ENCODE results near the gene CMSS1. TPM values are rescaled to one million over a fixed set of nuclear protein-coding genes. Genes with fewer than 3 reads are reported as not detected.

CMSS1 gene
- total RNA-seq, 4 donors from 2014 or later: 9.2 to 18.5 (median 12.9) TPM

- no peak for DNase-seq
- H3K27ac ChIP-seq: peak overlapping the region in 3 of 4 donors; percentile 22 to 38 (median 25)
Observed at GRCh38 chr3:100097919-100098783, 280.5 kb downstream of the CMSS1 start.

DNA sequence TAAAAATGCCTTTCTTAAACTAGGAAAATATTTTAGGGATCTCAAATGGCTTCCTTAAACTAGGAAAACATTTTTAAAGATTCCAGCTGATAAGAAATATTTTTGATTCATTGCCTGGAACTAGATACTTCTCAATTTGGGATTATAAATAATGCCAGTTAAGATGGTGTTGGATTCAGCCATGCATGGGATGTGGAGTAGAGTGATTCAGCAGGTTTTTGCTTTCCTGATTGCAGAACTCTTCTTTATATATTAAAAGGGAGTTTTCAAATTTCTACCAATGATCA, 281.1 kb downstream of the CMSS1 start:
- H3K36me3 ChIP-seq: no peaks in the 10 kb centered on the region
- no peak overlapping the region for H3K4me3 ChIP-seq
- H3K27me3 ChIP-seq: no peaks in the 10 kb centered on the region
- intact Hi-C loops (cut with DNase I): no loop called here
- TF ChIP-seq POLR2A (IDR thresholded peaks at IDR 0.05) (no peak), CTCF (IDR thresholded peaks at IDR 0.05) (no peak)
- no peak for DNase-seq
- H3K9me3 ChIP-seq: no peaks in the 10 kb centered on the region
- peak overlapping the region in 2 of 4 donors; percentile 25 to 38 for H3K27ac ChIP-seq
- peaks cover 7 to 27% (median 9%) of the 10 kb centered on the region in 3 donors for H3K4me1 ChIP-seq

More at GRCh38 chr3:100097919-100098783, 280.5 kb downstream of the CMSS1 start:
- no peak overlapping the region for H3K4me3 ChIP-seq
- TF ChIP-seq POLR2A (IDR thresholded peaks at IDR 0.05) (no peak), CTCF (IDR thresholded peaks at IDR 0.05) (no peak)
- H3K27me3 ChIP-seq: no peaks in the 10 kb centered on the region
- H3K4me1 ChIP-seq: peaks cover 7 to 27% (median 9%) of the 10 kb centered on the region in 3 donors
- H3K9me3 ChIP-seq: no peaks in the 10 kb centered on the region
- H3K36me3 ChIP-seq: no peaks in the 10 kb centered on the region
- 67 to 69% methylated on average over 6 of the region's 6 CpGs for WGBS, 2 donors
- intact Hi-C loops (cut with DNase I): no loop called here

GRCh38 chr3:100099621-100100020, 282.0 kb downstream of the CMSS1 start:
- no peak overlapping the region for H3K27ac ChIP-seq
- no peak for DNase-seq
- peaks cover 7 to 36% (median 9%) of the 10 kb centered on the region in 3 donors for H3K4me1 ChIP-seq
- no peaks in the 10 kb centered on the region for H3K36me3 ChIP-seq
- WGBS, 2 donors: 80 to 95% methylated on average over 2 of the region's 2 CpGs
- no peaks in the 10 kb centered on the region for H3K27me3 ChIP-seq
- no peaks in the 10 kb centered on the region for H3K9me3 ChIP-seq
- TF ChIP-seq POLR2A (IDR thresholded peaks at IDR 0.05): no peak
- TF ChIP-seq CTCF (IDR thresholded peaks at IDR 0.05): no peak
- intact Hi-C loops (cut with DNase I): no loop called here
- no peak overlapping the region for H3K4me3 ChIP-seq

DNA sequence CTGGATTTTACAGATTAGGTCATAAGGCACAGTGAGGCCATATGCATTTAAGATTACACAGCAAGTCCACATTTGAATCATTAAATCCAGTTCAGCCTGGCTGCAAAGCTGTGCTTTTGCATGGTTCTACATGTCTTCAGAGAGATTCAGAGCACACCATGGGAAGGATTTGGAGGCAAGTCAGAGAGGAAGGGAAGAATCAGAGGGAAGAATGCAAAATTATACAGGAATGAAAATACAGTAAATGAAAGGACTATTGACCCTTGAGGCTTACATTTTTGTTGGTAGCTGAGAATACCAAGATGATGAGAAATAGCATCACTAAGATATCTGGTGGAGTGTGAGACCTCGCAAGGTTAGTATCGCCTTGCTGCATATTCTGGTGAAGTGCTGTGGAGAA, 282.8 kb downstream of the CMSS1 start:
- no peak overlapping the region for H3K4me3 ChIP-seq
- WGBS, 2 donors: 93 to 94% methylated on average over 2 of the region's 2 CpGs
- no peaks in the 10 kb centered on the region for H3K27me3 ChIP-seq
- TF ChIP-seq CTCF (IDR thresholded peaks at IDR 0.05): no peak
- no peak for TF ChIP-seq POLR2A (IDR thresholded peaks at IDR 0.05)
- intact Hi-C loops (cut with DNase I): no loop called here
- H3K27ac ChIP-seq: no peak overlapping the region
- H3K9me3 ChIP-seq: no peaks in the 10 kb centered on the region
- peaks cover 7 to 44% (median 12%) of the 10 kb centered on the region in 3 donors for H3K4me1 ChIP-seq
- H3K36me3 ChIP-seq: no peaks in the 10 kb centered on the region
- DNase-seq: no peak

GRCh38 chr3:100102757-100103156, 285.1 kb downstream of the CMSS1 start:
- H3K4me1 ChIP-seq: peaks cover 7 to 57% (median 36%) of the 10 kb centered on the region in 3 donors
- WGBS, 2 donors: 90 to 100% methylated on average over 1 of the region's 1 CpG
- no peak overlapping the region for H3K4me3 ChIP-seq
- no peaks in the 10 kb centered on the region for H3K9me3 ChIP-seq
- H3K36me3 ChIP-seq: no peaks in the 10 kb centered on the region
- intact Hi-C loops (cut with DNase I): no loop called here
- H3K27ac ChIP-seq: no peak overlapping the region
- H3K27me3 ChIP-seq: no peaks in the 10 kb centered on the region
- no peak for DNase-seq
- no peak for TF ChIP-seq CTCF (IDR thresholded peaks at IDR 0.05)
- no peak for TF ChIP-seq POLR2A (IDR thresholded peaks at IDR 0.05)
